Ishikawa (cell line): ENCODE data around the gene SDK2.

Experiments
- CREB1 ChIP-seq: IDR thresholded peaks from 2 replicates; pipeline ENCODE4 v1.6.1; 2012; ENCODE audit warnings: low read depth
- EP300 ChIP-seq: IDR thresholded peaks from 2 replicates; pipeline ENCODE4 v1.6.1; 2012; ENCODE audit warnings: borderline replicate concordance
- RAD21 ChIP-seq: IDR thresholded peaks from 2 replicates; pipeline ENCODE4 v1.6.1; 2012; ENCODE audit warnings: low read depth
- TCF12 ChIP-seq: IDR thresholded peaks from 2 replicates; pipeline ENCODE4 v1.6.1; 2012; ENCODE audit warnings: low read depth
- TF ChIP-seq, protein P1 (sequence below): IDR thresholded peaks from 2 replicates; pipeline ENCODE4 v1.6.1; 2012
- TF ChIP-seq, protein P2 (sequence below): IDR thresholded peaks from 2 replicates; pipeline ENCODE4 v1.6.1; 2012; ENCODE audit warnings: low read depth, mild to moderate bottlenecking

DNA sequence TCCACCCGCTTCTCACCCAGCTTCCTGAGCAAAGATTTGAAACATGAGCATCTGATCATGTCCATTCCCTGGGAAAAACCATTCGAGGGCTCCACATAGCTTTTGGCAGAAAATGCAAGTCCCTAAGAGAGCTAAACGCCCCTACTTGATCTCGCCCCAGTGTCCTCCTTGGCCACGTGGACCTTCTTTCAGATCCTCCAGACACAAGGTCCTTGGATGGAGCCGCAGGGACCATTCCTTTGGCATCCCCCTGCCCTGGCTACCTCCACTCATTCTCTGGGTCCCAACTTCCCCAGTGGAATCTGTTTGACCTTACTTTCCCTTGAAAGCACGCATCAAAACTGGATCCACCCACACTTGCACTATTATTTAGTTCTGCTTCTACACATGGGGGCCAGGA is 146.5 kb downstream of the SDK2 start:
- TF ChIP-seq CREB1 (no peak), EP300 (no peak), RAD21 (no peak), TCF12 (no peak)
- TF ChIP-seq, protein P1, sequence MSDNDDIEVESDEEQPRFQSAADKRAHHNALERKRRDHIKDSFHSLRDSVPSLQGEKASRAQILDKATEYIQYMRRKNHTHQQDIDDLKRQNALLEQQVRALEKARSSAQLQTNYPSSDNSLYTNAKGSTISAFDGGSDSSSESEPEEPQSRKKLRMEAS, result no peak
- TF ChIP-seq, protein P2, sequence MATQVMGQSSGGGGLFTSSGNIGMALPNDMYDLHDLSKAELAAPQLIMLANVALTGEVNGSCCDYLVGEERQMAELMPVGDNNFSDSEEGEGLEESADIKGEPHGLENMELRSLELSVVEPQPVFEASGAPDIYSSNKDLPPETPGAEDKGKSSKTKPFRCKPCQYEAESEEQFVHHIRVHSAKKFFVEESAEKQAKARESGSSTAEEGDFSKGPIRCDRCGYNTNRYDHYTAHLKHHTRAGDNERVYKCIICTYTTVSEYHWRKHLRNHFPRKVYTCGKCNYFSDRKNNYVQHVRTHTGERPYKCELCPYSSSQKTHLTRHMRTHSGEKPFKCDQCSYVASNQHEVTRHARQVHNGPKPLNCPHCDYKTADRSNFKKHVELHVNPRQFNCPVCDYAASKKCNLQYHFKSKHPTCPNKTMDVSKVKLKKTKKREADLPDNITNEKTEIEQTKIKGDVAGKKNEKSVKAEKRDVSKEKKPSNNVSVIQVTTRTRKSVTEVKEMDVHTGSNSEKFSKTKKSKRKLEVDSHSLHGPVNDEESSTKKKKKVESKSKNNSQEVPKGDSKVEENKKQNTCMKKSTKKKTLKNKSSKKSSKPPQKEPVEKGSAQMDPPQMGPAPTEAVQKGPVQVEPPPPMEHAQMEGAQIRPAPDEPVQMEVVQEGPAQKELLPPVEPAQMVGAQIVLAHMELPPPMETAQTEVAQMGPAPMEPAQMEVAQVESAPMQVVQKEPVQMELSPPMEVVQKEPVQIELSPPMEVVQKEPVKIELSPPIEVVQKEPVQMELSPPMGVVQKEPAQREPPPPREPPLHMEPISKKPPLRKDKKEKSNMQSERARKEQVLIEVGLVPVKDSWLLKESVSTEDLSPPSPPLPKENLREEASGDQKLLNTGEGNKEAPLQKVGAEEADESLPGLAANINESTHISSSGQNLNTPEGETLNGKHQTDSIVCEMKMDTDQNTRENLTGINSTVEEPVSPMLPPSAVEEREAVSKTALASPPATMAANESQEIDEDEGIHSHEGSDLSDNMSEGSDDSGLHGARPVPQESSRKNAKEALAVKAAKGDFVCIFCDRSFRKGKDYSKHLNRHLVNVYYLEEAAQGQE, result no peak
